Middle frontal gyrus (tissue), 1 donor: ENCODE data around the gene PANX3.
A peak's percentile ranks its signal among the peaks of the same experiment; 100 is the strongest.

Experiments used
- DNase-seq: peaks from one replicate; pipeline ENCODE4 v3.0.0-alpha.2; 2015; ENCODE audit warnings: low spot score; ENCODE audit errors: extremely low spot score

PANX3 gene

DNA sequence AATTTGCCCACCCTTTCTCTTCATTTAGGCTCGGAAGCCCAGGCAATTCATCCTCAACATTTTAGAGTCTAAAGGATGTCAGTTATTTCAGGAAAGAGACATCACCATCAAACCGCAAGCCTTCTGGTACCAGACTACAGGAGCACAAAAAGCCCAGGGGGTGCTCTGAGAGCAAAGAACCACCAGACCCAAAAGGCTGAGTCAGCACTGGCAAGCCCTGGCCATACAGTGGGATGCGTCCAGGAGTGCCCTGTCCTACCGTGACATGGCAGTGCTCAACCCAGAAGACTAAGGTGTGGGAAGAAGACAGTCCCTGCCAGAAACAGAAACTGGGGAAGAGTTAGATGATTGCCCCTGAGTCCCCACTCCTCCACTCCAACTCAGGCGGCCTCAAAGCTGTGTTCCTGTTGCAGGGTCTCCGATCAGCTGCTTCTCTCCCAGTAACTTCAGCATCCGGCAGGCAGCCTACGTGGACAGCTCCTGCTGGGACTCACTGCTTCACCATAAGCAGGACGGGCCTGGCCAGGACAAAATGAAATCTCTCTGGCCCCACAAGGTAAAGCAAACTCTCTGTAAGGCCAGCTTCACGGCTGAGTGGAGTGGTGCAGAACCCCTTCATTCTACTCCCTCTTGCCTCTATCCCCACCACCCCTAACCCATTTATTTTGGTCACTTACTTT lies 1.5 kb downstream of the PANX3 start:
- no peak for DNase-seq

DNA sequence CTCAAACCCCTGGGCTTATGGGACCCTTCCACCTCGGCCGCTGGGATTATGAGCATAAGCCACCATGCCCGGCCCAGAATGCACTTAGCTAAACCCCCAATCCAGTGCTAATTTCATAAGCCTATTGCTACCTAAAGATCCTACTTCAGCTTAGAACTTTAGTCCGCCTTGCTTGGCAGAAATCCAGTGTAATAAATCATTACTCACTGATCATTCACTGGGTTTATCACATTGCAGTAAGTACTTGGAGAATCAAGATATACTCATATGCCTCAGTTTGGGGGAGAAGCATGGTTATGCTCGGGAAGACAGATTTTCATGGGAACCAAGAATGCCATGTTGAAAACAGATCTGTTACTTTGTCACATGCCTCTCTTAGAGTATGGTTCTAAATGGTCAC lies 7.6 kb downstream of the PANX3 start:
- DNase-seq = no peak

DNA sequence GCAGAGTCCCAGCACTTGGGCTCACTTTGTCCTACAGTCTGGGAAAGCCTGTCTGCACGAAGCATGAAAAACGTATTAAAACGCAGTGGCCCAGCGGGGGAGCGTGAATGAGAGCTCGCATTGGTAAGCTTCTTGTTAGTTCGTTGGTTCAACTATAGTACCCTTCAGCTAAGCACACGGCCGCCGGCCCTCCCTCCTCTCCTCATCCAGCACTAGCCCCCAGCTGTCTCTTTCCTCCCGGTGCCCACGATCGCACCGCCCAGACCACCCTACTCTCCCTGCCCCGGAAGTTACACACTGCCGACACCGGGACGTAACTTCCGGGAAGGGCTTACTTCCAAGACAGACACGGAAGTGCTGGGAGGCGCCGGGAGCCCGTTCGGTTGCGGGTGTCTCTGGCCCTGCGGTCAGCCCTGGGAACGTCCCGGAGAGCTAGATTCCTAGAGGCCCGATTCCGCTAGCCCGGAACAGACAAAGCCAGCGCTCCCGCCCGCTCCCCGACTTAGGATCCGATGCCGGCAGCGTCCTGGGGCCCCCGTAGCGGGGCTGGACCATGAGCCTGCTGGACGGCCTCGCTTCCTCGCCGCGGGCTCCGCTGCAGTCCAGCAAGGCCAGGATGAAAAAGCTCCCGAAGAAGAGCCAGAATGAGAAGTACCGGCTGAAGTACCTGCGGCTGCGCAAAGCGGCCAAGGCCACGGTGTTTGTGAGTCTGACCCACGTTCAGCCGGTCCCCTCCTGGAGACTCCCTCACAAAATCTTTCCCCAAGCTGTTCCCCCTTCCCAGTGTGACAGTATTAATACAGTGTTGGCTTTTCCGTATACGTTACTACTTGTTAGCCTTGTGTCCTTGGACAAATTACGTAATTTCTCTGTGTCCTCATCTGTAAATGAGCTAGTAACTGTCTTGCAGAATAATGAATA lies 11.6 kb downstream of the PANX3 start, which contains the start of gene TBRG1:
Gene TBRG1 (plus strand): TSS at position 334 of the 921 bp plus-strand sequence. CDS start 220 bp downstream, at position 554.
- peak; percentile 83 for DNase-seq

DNA sequence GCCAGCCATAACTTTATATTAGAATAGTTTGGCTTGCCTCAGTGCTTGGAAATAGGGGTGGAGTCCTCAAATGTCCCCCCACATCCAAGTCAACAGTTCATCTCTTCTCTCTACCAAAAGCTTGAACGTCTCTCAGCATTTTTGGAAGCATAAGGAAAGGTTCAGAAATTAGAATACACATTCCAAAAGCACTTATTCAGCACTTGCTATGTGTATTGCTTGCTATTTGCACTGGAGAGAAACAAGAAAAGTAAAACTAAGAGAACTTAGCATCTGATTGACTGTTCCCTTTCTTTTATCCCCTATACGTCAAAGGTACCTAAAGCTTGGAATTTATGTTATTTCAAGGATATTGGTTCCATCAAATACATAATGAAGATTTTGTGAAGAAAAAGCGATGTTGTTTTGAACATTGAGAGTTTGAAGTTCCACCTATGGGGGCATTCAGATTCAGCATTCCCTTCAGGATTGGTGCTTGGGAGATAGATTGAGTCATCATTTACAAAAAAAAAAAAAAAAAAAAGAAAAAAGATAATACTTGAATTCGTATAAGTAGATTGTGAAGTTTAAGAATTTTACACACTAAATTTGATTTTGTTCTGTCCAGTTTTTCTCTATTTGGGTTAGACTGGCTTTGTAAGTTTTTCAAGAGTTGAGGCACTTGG lies 12.8 kb downstream of the PANX3 start:
- no peak for DNase-seq

DNA sequence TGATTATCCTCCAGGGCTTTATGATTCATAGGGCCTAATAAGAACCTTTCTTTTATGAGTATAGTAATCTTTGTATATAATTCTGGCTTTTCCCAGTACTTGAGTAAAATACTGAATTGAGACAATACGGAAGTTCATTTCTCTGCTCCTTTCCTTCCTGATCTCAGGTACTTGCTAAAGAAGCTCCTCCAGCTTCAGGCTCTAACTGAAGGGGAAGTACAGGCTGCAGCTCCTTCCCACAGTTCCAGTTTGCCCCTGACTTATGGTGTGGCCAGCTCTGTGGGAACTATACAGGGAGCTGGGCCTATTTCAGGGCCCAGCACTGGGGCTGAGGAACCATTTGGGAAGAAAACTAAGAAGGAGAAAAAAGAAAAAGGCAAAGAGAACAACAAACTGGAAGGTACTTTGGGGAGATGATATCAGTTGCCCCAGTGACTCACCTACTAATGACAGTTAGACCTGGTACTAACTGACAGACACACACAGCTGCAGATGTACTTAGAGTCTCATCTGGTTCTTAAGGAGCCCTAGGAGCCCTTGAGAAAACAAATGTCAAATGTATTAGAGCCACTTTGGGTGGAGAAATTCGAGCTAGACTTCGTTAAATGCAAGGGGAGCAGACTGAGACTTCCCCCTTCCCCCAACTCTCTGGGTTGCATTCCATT lies 14.4 kb downstream of the PANX3 start:
- no peak for DNase-seq

DNA sequence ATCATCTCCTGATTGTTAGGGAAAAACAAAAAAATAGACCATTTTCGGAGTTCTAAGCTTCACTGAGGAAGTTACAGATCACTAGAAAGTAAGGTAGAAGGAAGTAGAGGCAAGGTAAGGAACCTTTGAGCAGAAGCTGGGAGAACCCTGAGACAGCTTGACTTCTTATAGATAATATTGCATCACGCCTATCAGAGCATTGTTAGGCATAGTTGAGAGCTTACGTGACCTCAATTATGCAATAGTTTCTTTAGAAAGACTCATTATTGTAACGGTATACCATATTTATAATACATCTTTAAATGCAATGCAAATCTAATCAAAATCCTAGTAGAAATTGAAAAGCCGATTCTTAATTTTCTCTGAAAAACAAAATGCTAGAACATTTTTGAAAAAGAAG lies 16.3 kb downstream of the PANX3 start:
- DNase-seq = no peak

DNA sequence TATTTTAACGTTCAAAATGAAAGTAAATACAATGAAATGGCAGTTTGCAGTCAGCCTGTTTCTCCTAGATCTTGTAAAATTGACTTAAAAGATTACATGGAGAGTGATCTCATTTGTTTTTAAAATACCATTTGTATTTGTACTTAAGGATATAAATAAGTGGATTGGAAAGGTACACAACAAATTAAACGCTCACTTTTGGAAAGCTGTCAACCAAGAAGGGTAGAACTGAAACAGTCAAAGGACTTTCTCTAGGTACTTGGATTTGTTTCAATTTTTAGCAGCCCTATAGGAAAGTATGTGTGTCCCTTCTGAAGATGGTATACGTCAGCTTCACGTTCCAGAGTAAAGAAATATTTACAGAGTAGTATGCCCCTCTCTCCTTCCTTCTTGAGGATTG lies 18.7 kb downstream of the PANX3 start:
- no peak for DNase-seq

DNA sequence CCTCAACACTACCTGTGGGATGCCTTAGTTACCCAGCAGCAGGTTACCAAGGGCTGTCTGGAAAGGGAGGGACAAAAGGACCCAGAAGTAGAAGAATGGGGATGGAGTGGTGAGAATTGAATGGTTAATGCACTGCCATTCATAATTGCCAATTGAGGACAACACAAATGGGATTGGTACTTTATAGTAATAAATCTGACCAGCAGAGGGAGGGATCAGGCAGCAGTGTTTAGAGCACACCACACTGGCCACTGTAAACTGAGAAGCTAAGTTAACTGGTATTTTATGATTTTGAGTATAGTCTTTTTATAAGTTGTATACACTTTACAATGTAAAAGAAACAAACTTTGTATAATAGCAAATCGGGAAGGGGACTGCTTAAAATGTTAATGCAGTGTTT lies 22.1 kb downstream of the PANX3 start:
- DNase-seq = no peak

DNA sequence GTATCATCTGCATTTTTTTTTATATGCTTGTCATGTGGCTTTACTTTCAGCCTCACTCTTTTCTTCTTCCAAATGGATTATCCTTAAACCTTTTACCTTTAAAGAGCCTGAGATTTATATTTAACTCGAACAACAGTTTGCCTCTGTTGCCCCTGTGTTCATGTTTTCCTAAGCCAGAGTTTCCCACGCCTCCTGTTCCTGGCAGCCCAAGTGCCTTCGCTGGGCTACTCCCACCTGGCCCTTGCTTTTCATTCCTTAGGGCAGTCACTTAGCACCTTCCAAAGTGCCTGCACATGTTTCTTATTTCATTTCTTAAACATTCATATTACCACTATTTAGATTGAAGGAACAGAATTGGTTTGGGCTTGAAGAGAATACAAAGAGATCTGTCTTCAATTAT lies 24.7 kb downstream of the PANX3 start:
- no peak for DNase-seq

DNA sequence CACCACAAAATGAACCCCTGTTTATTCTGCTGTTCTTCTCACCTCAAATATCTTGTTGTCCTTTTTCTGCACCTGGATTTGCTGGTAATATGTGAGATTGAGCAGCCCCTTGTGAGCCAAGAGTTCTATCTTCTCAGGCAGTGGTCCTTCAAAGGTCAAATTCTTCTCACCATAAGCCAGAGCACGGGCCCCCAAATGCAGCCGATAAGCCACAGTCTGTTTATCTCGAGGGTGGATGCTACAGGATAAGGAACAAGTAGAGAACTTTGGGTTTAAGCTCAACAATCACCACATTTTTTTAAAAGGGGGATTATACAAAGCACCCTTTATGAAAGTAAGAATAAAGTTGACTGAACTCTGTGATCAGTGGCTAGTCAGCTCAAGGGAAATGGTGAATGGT lies 27.3 kb downstream of the PANX3 start:
- DNase-seq = no peak

DNA sequence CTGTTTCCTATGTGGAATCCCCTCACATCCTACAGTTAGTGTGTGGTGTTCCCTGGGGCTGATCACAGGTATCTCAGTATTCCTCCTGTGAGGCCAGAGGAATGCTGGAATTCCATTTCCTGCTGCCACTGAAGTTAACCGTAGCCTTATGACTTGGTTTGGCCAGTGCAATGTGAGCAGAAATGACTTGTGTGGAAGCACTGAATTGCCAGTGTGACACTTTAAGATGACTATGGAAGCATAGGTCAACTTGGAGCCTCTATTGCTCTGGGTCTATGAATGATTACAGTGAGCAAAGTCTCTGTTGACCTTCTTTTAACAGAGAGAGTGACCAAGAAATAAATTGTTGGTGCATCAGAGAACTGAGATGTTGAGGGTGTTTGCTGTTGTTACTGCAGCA lies 28.0 kb downstream of the PANX3 start:
- DNase-seq = no peak

DNA sequence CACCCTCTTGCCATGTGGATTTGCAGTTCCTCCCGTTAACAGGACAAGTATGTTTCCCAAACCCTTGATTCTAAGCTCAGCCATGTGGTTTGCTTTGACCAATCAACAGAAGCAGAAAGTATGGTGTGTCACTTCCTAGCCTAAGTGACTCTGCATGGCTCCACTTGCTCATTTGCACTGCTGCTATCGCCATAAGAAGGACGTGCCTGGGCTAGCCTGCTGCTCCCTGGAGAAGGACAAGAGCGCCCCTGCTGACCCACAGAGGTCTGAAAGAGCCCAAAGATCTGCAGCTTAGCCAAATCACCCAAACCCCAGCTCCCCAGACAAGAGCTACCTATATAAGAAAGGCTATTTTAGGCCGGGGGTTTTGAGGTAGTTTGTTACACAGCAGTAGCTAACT lies 29.4 kb downstream of the PANX3 start:
- DNase-seq = no peak

DNA sequence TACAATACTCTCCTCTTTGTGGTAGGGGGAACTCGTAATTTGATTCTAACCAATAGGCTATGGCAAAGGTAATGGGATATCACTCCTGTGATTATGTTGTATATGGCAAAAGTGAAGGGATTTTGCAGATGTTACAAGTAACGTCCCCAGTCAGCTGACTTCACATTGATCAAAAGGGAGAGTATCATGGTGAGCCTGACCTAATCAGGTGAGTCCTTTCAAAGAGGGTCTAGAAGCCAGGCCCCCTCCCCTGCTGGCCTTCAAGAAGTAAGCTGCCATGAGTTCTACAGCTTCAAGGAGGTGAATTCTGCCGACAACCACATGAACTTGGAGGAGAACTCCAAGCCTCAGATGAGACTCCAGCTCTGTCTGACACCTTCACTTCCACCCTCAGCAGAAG lies 31.4 kb downstream of the PANX3 start:
- DNase-seq = no peak

DNA sequence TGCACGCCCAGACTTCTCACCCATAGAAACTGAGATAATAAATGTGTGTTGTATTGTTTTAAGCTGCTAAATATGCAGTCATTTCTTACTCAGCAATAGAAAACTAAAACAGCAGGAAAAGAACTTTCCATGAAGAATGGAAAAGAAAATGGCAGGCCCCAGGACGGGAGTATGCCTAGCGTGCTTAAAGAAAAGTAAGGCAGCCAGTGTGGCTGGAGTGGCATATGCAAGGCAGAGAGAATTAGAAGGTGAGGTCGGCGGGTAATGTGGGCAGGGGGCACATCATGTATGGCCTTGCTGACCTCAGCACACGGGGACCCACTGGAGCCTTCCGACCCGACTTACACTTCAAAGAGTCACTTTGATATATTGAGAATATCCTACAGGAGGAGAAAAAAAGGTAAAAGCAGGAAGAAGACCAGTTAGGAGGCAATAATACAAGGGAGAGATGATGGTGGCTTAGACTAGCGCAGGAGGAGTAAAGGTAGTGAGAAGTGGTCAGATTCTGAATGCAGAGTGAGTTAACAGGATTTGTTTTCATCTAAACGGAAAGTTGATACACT lies 31.9 kb downstream of the PANX3 start:
- no peak for DNase-seq

DNA sequence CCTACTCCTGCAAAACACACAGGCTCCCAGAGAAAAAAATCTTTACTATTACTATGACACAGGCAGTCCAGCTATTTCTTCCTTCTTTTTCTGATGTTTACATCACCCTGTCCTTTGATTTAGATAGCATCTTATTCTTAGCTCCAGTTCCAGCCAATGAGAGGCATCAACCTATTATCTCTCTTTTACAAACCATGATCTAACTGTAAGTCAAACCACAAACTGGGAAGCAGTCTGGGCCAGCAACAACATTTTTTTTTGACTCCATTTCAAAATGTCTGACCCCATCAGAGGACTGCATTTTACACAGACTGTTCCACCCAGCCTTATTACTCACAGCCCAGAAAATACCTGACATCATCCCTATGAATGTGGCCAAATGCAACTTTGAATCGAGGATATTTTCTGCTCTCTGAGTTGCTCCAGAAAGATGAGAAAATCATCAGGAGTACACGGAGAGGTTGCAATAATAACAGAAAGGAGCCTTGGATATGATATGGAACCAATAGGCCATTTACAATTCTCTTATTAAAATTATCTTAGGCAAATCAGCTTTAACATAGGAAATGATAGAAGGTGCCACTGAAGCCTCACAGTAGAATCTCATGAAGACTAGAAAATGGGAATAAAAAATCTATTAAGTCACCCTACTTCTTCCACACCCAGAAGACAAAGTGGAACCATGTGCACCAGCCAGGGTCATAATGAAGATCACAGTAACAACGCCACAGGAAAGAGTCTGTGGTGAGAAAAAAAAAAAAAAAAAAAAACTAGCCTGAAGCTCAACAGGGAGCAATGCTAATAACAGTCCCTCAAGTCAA lies 32.6 kb downstream of the PANX3 start:
- no peak for DNase-seq

DNA sequence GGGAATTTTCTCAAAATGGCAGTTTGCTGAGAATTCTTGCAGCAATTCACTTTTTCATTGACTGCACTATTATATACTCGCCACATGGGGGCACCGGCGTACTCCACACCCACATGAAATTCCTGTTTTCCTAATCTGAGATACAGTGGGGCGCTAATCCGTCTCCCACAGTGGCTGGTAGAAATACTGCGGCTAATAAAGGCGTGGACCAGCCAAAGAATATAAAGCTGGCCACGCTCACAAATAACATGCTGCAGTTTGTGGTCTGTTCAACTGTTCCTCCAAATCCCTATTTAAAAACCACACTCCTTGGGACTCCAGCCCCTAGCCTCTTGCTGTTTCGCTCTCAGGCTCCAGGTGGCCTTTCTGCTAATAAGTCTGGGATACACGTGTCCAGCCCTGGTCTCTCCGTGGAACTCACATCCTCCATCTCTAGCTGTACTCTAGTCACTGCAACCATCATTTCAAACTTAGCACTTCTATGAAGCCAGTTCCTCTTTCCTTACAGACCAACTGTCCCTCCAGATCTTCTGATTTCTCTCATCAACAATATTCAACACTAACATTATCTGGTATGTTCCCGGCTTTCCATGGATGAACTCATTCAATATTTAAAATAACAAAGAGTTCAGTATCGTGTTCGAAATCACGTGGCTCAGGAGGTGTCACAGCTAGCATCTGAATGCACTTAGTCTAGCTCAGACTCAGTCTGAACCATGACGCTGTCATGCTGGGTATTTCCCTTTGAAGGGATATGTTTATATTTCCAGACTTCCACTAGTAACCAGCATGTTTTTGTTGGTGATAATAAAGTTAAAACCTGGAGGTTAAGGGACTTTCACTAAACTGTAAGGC lies 33.4 kb downstream of the PANX3 start:
- peak; percentile 33 for DNase-seq

DNA sequence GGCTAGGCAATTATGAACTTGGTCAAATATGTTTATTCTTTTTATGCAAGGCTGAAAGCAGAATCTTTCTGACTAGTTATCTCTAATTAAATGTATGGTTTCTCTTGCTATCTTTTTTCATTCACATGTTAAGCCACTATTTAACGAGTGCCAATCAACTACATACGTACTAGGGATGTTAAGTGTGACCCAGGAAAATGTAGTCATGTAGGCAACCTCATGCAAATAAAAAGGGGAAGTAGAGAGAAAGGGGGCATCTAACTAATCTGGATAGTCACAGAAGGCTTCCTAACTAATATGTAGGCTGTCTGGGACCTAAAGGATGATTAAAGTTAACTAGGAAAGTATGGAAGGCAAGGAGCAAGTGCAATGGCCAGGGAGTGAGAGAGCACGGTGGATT lies 34.9 kb downstream of the PANX3 start:
- no peak for DNase-seq

DNA sequence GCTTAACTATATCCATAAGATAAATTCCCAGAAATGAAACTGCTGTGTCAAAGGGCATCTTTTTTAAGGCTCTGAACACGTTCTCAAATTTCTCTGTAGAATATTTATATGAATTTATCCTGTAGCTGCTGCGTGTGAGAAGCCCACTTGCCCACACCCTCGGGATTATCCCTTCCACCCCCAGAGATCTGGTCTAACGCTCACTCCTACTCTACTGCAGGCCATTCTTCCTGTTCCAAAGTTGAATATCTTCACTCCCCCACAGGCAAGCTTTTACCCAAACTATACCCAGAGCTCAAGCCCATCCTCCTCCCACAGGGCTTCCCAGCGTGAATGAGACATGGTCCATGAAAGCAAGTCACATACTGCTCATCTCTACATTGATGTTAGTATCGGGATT lies 37.4 kb downstream of the PANX3 start:
- DNase-seq = no peak
